MCF 10A (cell line): ENCODE data around the gene HSD3B7. TPM values are rescaled to one million over a fixed set of nuclear protein-coding genes. Genes with fewer than 3 reads are reported as not detected.

Experiments
- BruUV-seq: library from RNA; stranded (reverse); fragments of 400-500 nt; replicated peaks from 2 replicates; lab custom pipeline; 2021; lab: Mats Ljungman, UMichigan
- CTCF ChIA-PET: fragments of 300-600 bp; sonication (Branson Sonifier 250); formaldehyde crosslinking; extraction: SDS; loops from one replicate; lab custom pipeline; 2021; ENCODE audit warnings: antibody characterized with exemption, inconsistent platforms; lab: Yijun Ruan, JAX
- POLR2A ChIA-PET: fragments of 300-600, 350-650 bp; sonication (Branson Sonifier 250); formaldehyde crosslinking; extraction: SDS; loops from one replicate; lab custom pipeline; 2020; ENCODE audit warnings: antibody characterized with exemption, inconsistent platforms; lab: Yijun Ruan, JAX
- DNase-seq: peaks from one replicate; pipeline ENCODE4 v3.0.0-alpha.2; 2018; ENCODE audit not compliant: unreplicated experiment
- H3K27ac Mint-ChIP-seq: one replicate; pipeline ENCODE4 v1.8.0; 2022; ENCODE audit warnings: mild to moderate bottlenecking, low read depth, mixed read lengths; ENCODE audit not compliant: unreplicated experiment
- H3K27me3 Mint-ChIP-seq: one replicate; pipeline ENCODE4 v1.8.0; 2022; ENCODE audit warnings: mixed read lengths; ENCODE audit not compliant: insufficient read depth, unreplicated experiment
- H3K36me3 Mint-ChIP-seq: one replicate; pipeline ENCODE4 v1.8.0; 2022; ENCODE audit warnings: mild to moderate bottlenecking, moderate library complexity, mixed read lengths; ENCODE audit not compliant: insufficient read depth, unreplicated experiment
- H3K4me1 Mint-ChIP-seq: one replicate; pipeline ENCODE4 v1.8.0; 2022; ENCODE audit warnings: mixed read lengths; ENCODE audit not compliant: insufficient read depth, unreplicated experiment
- H3K4me3 Mint-ChIP-seq: one replicate; pipeline ENCODE4 v1.8.0; 2022; ENCODE audit warnings: mild to moderate bottlenecking, moderate library complexity, mixed read lengths; ENCODE audit not compliant: unreplicated experiment
- H3K9me3 Mint-ChIP-seq: one replicate; pipeline ENCODE4 v1.8.0; 2022; ENCODE audit warnings: mixed read lengths; ENCODE audit not compliant: unreplicated experiment
- CTCF ChIP-seq: fragments of 200-600 bp; IDR thresholded peaks from one replicate; pipeline ENCODE4 v1.8.0; 2022; ENCODE audit warnings: antibody characterized with exemption, mild to moderate bottlenecking; ENCODE audit not compliant: unreplicated experiment
- intact Hi-C: fragments of 100-400 bp; cut with micrococcal nuclease; formaldehyde crosslinking; loops from 2 replicates; pipeline ENCODE4 v1.14.1; 2022
- total RNA-seq: library from RNA; stranded (reverse); gene quantifications from 2 replicates; pipeline ENCODE4 v1.2.3, GENCODE V29; 2022

Gene HSD3B7
- total RNA-seq, 1 experiment from 2014 or later: 5.0 TPM

- Mint-ChIP-seq H3K27me3 (peaks cover 19% of the 10 kb centered on the region), H3K4me1 (no peaks in the 10 kb centered on the region), H3K36me3 (no peaks in the 10 kb centered on the region), H3K9me3 (no peaks in the 10 kb centered on the region), H3K27ac (no peak overlapping the region), H3K4me3 (no peak overlapping the region)
- intact Hi-C loops: no loop called here
- TF ChIP-seq CTCF: no peak
- CTCF ChIA-PET: no interaction called here
- BruUV-seq: no TSS peak
- POLR2A ChIA-PET: no interaction called here
- no peak for DNase-seq
These were observed 21.0 kb downstream of the HSD3B7 start for GRCh38 chr16:31006086-31006385.

- POLR2A ChIA-PET: no interaction called here
These were observed 21.6 kb downstream of the HSD3B7 start for GRCh38 chr16:31006589-31006988.

GRCh38 chr16:31007684-31008083, 22.7 kb downstream of the HSD3B7 start:
- Mint-ChIP-seq H3K36me3 (no peaks in the 10 kb centered on the region), H3K27me3 (peaks cover 36% of the 10 kb centered on the region), H3K9me3 (no peaks in the 10 kb centered on the region), H3K4me3 (no peak overlapping the region), H3K27ac (no peak overlapping the region), H3K4me1 (no peaks in the 10 kb centered on the region)
- no peak for TF ChIP-seq CTCF
- ChIA-PET POLR2A (interaction anchor here (0.7 kb wide), 1 partner anchor 13 kb away, joined by 3 read pairs; no protein-coding TSS in a partner anchor), CTCF (no interaction called here)
- no TSS peak for BruUV-seq
- DNase-seq: no peak
- intact Hi-C loops: no loop called here

More at GRCh38 chr16:31006589-31006988, 21.6 kb downstream of the HSD3B7 start:
- H3K36me3 Mint-ChIP-seq: no peaks in the 10 kb centered on the region
- peaks cover 25% of the 10 kb centered on the region for H3K27me3 Mint-ChIP-seq
- no peak for TF ChIP-seq CTCF
- H3K4me1 Mint-ChIP-seq: no peaks in the 10 kb centered on the region
- intact Hi-C loops: no loop called here
- no peaks in the 10 kb centered on the region for H3K9me3 Mint-ChIP-seq
- CTCF ChIA-PET: no interaction called here
- H3K4me3 Mint-ChIP-seq: no peak overlapping the region
- DNase-seq: no peak
- no TSS peak for BruUV-seq
- H3K27ac Mint-ChIP-seq: no peak overlapping the region

GRCh38 chr16:31008149-31008548, 23.1 kb downstream of the HSD3B7 start:
- Mint-ChIP-seq H3K27ac (peak overlapping the region; percentile 63), H3K9me3 (no peaks in the 10 kb centered on the region), H3K4me3 (no peak overlapping the region), H3K36me3 (no peaks in the 10 kb centered on the region), H3K27me3 (peaks cover 40% of the 10 kb centered on the region), H3K4me1 (no peaks in the 10 kb centered on the region)
- POLR2A ChIA-PET: no interaction called here
- CTCF ChIA-PET: no interaction called here
- no peak for TF ChIP-seq CTCF
- no TSS peak for BruUV-seq
- intact Hi-C loops: no loop called here
- DNase-seq: no peak
